ENCODE data around the gene STARD7.

STARD7 gene

DNA sequence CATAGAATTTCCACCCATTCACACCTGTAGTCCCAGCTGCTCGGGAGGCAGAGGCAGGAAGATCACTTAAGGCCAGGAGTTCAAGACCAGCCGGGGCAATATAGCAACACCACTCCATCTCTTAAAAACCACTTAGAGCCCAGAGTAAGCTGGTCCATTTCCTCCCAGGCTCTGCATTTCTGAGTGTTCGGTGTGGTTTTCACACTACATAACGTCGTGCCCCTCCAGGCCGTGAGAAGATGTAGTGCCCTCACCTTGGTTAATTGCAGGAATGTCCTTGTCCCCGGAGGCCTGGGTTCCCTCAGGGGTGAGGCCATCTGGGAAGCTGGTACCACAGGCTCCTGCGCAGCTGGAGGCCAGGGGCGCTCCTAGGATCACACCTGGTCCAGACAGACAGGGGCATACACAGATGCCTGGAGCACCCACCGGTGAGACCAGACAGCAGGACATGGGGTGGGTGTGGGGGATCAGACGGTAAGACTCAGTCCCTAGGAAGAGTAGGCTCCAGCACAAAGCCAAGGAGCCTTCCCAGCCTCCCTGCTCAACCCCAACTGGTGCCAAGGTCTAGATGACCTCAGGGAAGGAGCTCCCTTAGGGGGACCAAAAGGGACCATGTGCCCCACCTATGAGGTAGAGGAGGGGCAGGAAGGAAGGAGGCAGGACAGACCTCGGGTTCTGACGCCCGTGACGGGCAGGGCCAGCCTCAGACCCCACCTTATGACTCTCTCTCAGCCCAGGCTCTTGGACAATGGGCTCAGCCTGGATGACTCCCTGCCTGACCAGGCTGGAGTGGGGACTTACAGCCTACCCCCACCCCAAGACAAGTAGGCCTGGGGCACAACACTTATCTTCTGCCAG, 71.1 kb downstream of the STARD7 start:
- no peak for DNase-seq (ENCODE audit: low spot score)

DNA sequence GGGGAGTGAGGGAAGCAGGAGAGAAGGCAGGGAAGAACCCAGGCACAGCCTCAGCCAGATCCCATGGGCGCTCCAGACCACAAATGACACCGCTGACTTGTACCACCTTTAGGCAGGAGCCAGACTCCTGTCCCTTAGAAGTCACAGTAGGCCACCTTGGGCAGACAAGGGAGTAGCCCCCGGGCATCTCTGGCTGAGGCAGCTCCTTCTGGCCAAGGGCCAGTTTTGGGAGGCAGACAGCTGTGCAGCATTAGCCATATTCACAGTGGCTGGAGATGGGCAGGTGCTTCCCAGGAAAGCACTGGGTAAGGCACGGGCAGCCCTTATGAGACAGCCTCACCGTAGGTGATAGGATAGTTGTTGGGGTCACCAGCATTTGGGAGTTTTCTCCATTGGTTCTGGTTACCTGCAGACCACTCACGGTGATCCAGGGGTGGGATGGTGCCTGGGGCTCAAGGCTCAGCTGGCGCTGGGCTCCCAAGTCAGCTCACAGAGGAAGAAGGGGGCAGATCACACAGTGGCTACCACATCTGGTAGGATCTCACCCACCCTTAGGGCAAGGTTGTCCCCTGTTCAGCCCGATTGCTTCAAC, 72.4 kb downstream of the STARD7 start:
- DNase-seq (ENCODE audit: low spot score): no peak

DNA sequence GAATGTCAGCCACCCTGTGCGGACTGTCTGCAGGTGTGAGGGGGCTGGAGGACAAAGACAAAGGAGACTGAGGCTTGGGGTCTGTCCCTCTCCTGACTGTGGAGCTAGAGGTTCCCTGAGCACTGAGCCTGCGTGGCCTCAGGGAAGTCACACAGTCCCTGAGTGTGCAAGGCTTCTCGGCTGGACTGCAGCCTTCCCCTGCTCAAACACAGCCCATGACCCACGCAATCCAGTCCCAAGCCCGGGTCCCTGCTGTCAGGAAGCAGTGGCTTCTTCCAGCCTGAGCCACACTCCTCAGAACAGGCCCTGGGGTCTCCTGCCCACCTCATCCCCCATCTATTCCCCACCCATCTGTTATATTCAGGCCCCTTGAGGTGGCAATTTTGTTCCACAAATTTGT, 73.0 kb downstream of the STARD7 start:
- no peak for DNase-seq (ENCODE audit: low spot score)

DNA sequence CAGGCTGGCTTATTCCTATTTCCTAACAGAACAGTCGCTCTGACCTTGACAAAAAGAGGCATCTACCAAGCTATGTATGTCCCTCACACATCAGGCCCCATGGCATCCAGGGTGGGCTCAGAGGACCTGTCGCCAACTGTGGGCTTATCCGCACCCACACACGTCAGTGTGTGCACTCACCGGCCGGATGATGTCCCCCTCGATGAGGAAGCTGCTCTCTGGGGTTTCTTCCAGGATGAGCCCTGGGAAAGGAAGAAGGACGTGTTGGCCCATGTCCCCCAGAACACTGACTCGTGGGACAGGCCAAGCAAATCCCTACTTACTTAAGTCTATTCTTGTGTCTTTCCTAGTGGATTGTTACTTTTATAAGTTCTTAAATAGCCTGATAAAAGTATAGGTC, 73.5 kb downstream of the STARD7 start:
- no peak for DNase-seq (ENCODE audit: low spot score)
